Prostate gland (tissue), 2 donors: ENCODE data around the gene C10orf53.

Source experiments
- CTCF ChIP-seq, 4 experiments: fragments of 200-600 bp in 2 of 4; fragments of 450-650 bp in 2 of 4; sonication (generic) in 2 of 4; IDR thresholded peaks; 1 replicate in 3 of 4; 2 replicates in 1 of 4; pipeline ENCODE4 v1.5.1; 2016 to 2019; ENCODE audit warnings: antibody characterized with exemption in 4 of 4, mild to moderate bottlenecking in 2 of 4, moderate library complexity in 2 of 4
- POLR2A ChIP-seq: fragments of 450-650 bp; IDR thresholded peaks from one replicate; pipeline ENCODE4 v1.6.1; 2016; ENCODE audit warnings: antibody characterized with exemption, mild to moderate bottlenecking

GRCh38 chr10:49707585-49707984 lies 28.1 kb downstream of the C10orf53 start:
- TF ChIP-seq CTCF (IDR thresholded peaks at IDR 0.05) (no peak), POLR2A (no peak)
